GM18870 (cell line): Measurements from ENCODE around the gene KCND1.
A peak's percentile ranks its signal among the peaks of the same experiment; 100 is the strongest.

Experiments used
- ATAC-seq: cut with Tn5 transposase; IDR thresholded peaks from one replicate; pipeline ENCODE4 v1.9.1; 2021; ENCODE audit warnings: moderate library complexity; ENCODE audit not compliant: unreplicated experiment

Gene KCND1

DNA sequence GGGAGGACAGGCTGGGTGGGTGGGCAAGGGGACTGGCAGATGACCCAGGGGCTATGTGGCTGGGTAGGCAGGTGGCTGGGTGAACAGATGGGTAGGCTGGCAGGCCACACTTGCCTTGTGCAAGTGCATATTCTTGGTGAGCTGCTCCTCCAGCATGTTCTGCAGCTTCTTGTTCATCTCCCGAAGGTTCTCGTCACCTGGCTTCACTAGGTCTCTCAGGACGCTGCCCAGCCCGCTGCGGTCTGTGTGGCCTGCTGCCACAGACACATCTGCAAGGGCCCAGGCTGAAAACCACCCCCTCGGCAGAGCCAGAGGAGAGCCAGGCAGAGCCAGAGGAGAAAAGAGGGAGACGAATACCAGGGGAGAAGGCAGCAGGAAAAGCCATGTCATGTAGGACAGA is 3.4 kb upstream of the KCND1 start:
- ATAC-seq, result no peak

DNA sequence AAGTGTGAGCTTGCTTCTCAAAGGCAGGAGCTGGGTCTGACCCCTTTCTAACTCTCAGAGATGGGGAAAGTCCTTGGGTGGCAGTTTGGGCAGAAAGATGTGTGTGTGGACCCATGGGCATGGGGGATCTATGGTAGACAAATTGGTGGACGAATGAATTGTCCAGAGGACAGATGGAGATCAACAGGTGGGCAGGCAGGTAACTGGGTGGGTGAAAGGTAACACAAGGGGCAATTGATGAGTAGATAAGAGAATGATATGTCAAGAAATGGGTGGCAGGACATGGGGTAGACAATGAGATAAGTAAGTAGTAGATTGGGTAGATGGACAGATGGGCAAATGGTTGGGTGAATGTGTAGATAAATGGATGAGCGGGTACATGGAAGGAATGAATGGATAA is 2.9 kb upstream of the KCND1 start:
- no peak for ATAC-seq

DNA sequence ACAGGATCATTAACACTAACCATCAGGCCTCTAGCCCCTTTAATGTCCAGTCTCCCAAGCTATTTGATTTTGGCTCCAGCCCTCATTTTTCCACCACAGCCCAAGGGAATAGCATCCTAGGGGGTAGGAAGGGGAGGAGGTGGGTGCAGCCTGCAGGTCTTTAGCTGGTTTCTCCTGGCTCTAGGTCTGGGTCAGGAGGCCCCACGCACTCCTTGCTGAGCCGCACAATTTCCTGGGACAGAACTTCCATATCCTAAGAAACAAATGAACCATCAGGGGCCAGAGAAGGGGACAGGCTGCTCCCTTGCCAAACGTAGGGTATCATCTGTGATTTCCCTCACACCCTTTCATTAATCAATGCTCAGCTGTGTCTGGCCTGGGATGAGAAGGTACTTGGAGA is 2.4 kb upstream of the KCND1 start:
- ATAC-seq, result no peak

DNA sequence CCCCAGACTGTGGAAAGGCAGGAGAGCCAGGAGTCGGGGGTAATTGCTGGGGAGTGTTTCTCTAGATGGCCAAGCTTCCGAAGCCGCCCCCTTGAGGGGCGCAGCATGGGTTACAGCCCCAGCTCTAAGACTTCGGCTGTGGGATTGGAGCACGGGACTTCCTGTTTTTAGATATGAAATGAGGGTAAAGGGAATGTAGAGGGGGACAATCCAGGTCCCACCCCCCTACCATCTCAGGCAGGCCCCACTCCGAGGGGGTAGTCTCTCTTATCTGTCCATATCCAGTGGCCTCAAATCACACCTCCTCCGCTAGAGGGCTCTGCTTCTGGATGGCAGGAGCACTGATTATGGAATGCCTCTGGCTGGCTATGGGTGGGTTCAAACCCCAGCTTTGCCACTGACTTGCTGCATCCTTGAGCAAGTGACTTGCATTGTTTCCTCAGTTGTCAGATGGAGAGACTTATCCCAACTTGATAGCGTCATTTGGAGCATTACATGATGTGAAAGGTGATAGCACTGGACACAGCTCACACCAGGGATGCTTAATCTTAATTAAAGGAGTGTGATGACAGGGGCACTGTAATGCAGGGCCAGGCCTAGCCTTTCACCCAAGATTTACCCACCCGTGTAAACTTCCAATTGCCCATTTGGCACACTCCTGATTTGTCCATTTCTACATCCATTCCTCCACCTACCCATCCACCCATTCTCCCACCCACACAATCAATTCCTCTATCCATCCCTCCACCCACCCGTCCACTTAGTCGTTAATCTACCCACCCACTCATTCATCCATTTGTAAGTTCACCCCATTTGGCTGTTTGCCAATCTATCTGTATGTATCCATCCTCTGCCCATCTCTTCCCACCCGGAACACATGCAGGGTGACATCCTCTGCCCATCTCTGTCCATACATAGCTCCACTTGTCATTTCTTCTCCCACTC is 848 bp upstream of the KCND1 start:
- ATAC-seq, result no peak

DNA sequence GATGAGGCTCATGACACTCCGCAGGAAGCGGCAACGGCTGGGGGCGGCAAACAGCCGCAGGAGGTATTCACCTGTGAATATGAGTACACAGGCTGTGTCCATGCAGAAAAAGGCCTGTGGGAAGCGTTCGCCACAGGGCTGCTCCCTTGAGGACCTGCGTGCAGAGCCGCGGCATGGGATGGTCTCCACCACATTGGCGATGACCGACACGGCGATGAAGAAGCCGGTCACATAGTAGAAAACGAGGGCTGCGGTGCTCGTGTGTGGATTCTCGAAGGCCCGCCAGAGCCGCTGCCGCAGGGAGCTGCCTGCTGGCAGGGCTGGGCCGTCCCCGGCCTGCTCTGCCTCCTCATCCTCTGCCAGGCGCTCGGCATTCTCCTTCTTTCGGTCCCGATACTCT is 2.2 kb downstream of the KCND1 start:
- no peak for ATAC-seq

DNA sequence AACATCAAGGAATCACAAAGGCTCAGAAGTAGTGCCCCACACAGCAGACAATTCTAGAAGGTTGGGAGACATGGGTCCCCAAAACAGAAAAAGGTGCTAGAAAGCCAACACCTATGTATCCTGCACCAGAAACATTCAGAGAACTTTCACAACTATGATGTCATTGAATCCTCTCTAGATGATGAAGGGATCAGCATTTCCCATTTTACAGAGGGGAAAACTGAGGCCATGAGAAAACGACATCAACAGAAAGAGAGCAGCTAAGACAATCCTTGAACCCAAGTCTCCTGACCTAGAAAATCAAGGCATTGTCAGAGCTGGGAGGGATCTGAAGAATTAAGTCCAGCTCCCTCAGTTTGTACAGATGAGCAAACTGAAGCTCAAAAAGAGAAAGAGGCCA is 3.3 kb downstream of the KCND1 start:
- no peak for ATAC-seq

DNA sequence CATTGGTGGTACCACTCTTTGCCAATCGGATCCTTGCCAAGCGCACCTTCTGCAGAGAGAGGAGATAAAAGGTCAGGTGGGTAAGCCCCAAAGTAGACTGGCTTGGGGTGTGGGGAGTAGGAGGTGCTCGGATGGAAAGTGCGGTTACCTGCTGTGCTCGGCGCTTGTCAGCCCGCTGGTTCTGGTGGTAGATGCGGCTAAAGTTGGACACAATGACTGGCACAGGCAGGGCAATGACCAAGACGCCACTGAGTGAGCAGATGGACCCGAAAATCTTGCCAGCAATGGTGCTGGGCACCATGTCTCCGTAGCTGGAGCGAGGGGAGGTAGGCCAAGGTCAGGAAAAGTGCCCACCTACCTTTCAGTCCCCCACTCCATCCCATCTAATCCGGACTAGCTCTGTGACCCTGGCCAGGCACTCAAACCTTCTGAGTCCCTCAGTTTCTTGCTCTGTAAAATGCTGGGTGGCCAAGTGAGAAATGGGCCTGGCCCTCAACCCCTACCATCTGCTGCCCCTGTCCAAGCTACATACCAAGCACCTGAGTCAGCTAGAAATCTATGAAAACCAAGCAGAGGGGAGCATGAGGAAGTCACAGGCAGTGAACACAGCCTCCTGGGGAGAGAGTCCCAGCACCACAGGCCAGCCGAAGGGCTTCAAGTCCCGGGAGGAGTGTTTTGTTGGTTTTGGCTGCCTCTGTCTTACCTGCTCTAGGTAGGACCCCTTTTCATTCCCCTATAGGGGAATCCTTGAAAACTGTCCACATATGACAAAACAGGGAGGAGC is 4.7 kb downstream of the KCND1 start:
- ATAC-seq, result no peak

DNA sequence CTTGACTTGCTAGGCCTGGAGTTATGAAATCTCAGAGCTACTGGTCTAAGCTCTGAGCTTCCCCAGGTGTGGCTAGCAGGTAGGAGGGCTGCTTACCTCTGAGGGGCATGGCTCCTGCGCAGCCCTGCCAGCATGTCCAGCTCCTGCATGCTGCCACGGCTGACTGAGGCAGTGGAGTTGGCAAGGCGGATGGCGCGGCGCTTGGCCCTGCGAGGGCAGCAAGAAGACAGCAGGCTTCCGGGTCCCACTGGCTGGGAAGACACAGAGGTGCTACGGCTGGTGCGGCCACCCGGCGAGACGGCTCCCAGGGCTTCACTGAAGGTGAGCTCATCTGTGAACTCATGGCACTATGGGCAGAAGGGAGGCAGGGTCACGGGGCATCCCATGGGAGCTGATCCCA is 5.7 kb downstream of the KCND1 start:
- no peak for ATAC-seq

DNA sequence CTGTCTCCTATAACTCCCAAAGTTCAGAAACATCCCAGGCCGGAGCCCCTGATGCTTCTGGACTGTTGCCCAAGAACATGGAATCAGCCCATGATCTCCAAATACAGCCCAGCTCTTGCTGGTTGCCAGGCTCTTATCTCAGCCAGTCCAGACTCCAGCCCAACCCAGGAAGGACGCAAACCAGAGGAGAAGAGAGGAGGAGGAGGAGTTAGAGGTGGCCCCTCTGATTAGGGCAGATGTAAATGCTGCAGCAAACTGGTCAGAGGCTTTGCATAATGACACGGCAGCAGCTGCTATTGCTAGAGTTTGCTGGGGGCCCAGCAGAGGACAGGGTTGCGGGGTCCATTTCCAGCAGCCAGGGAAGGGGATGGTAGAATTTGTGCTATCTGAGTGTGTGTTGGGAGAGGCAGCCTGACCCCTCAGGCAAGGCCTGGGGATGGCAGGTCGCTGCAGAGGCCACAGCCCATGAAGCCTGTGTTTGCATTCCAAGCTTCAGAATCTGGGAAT is 10.0 kb downstream of the KCND1 start:
- no peak for ATAC-seq

DNA sequence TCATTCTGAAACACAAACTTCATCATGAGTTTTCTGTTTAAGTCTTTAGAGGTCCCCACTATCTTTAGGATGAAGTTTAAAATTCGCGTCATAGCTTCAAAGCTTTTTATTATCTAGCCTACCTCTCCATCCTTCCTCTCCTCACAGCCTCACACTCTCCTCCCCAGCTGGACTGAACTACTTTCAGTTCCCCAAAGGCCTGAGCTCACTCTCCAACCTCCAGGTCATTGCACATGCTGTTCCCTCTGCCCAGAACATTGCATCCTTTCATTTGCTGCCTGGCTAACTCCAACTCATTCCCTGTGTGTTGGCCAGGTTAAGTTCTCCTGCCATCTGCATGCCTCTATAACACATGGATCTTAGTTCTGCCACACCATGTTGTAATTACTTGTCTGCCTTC is 11.4 kb downstream of the KCND1 start:
- ATAC-seq, result no peak

DNA sequence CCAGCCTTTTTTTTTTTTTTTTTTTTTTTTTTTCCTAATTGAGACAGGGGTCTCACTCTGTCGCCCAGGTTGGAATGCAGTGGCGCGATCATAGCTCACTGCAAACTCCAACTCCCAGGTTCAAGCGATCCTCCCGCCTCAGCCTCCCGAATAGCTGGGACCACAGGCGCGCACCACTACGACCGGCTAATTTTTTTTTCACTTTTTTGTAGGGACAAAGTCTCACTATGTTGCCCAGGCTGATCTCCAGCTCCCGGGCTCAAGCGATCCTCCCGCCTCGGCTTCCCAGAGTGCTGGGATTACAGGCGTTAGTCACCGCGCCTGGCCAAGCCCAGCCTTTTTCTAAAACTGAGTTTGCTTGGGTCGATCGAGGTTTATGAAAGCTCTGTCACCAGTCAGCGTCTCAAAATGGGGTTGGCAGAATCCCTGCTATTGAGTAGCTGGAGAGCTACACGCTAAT is 13.0 kb downstream of the KCND1 start:
- ATAC-seq, result no peak

DNA sequence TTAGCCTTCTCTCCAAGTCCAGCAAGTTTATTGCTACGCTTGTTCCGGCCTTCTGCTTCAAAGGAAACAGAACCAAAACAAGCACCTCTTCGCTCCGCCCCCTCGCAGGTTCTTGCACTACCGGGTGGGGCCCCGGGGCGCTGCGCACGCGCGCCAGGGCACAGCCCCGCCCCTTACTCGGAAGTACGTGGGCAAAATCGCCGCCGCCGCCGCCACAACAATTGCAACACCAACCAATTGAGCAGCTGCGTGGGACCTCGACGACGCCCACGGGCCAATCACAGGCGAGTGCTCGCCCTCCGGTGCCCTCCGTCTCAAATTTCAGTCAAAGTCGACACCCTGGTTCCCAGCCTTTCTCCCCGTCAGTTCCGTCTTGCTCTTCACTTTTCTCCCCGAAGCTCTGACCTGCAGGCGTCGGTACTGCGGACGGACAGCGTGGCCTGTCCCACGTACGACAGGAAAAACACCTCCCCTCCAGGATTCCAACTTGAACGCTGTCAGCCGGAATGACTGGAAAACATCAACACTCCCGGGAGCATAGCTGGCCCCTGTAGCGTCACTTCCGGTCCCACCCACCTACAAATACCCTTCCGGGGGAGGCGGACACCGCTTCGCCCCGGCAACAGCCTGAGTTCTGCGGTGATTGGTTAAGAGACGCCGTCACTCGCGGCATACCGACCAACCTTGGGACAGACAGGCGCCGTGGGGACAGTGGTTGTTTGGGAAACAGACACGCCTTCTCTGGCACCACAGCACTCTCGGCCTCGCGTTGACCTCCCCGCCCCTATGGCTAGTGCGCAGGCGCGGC is 13.6 kb downstream of the KCND1 start:
- ATAC-seq, result peak; percentile 88

DNA sequence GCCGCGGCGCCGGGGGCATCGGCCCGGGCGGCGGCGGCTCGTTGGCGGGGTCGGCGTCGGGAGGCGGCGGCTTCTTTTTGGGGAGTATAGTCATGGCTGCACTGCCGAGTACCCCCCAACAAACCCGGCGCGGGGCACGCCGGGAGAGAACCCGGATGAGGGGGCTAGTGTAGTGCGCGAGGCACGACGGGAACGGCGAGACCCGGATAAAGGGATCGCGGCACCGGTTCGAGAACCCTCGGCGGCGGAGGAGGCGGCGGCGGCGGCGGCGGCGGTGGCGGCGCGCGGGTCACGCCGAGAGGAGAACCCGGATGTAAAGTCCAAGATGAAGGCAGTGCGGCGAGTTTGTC is 14.2 kb downstream of the KCND1 start, which contains the start of gene OTUD5:
OTUD5 (minus strand) TSS at position 131 of the 350 bp plus-strand sequence; CDS start at position 94, 37 bp downstream.
- ATAC-seq, result no peak

DNA sequence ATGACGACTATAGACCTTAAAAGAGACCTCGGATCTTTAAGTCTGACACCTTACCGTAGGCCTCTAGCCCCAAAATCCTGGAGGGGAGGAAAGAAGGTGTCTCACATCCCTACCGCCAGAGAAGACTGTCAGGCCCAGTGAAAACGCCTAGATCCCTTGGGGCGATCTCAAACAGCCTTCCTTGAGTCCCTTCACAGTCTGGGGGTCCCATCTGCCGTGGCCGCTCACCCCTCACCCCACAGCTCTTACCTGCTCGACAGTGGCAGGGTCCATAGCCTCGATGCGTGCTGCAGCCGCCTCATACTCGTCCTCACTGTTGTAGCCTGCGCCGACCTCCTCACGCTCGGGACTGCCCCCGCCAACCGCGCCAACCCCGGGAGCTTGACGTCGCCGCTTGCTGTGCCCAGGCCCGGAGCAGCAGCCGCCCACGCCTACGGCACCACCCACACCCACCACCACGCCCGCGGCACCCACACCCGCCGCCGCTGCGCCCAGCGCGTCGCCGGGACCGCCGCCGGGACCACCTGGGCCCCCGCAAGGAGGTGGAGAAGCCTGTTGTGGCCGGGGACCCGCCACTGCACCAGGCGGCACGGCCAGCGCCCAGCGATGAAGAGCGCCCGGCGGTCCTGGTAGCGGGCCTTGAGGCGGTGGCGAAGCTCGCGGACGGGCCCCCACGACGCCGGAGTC is 14.8 kb downstream of the KCND1 start:
- ATAC-seq, result no peak

DNA sequence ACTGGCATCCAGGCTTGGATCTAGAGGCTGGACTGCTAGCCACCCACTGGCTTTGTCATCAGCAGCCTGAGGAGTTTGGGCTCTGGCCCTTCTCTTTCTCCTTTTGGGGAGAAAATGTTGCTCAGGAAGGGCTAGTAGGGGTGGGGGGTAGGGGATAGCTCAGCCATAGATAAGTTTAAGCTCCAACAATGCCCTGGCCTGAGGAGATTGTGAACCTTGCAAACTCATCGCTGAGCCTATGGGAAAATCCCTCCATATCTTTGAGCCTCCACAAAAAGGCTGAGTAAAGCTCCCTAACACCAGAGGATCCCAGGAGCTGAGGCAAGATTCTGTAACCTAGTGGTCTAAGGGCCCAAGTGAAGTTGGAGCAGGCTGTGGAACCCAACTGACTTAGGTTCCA is 23.1 kb downstream of the KCND1 start:
- no peak for ATAC-seq

DNA sequence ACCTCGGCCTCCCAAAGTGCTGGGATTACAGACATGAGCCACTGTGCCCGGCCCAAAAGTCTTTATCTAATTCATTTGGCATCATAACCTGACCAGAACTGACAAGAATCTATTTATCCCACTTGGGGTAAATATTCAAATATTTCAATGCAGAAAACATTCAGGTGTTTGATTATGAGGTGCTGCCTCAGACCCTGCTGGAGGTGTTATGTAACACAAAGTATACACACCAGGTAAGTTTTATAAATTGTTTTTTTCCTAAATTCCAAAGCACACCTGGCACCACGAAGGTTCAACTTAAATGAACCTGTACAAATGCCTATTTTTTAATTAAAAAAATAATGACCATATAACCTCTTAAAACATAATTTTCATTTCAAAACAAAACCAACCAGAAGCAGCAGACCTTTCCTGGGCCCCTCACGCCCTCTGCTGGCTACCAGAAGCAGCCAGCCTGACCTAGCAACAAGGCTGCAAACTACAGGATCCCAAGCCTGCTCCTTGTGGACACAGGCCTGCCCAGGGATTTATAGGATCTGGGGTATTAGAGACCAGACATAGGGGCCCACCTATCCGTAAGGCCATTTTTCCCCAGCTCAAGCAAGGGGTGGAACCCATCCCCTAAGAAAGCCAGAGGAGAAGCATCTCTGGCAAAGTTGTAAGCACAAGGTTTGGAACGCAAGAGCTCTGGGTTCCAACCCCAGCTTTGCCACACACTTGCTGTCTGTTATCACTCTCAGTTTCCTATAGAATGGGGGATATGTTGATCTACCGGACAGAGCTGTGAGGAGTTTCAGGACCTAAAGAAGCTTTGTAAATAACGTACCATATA is 25.9 kb downstream of the KCND1 start:
- no peak for ATAC-seq

DNA sequence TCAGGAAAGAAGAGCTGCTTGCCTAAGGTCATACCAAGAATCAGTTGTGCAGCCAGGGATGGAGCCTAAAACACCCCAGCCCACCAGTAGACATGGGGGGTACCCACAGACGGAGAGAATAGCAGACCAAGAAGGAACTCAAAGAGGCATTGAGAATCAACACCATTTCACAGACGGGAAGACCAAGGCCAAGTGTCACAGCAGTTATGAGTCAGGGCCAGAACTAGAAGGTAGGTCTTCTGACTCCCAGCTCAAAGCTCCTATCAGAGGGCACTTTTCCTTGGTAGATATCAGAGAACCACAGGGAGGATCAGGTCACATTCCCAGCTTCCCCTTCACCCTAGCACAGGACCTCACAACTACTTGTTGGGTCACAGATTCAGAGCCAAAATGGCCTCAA is 28.7 kb downstream of the KCND1 start:
- ATAC-seq, result no peak

DNA sequence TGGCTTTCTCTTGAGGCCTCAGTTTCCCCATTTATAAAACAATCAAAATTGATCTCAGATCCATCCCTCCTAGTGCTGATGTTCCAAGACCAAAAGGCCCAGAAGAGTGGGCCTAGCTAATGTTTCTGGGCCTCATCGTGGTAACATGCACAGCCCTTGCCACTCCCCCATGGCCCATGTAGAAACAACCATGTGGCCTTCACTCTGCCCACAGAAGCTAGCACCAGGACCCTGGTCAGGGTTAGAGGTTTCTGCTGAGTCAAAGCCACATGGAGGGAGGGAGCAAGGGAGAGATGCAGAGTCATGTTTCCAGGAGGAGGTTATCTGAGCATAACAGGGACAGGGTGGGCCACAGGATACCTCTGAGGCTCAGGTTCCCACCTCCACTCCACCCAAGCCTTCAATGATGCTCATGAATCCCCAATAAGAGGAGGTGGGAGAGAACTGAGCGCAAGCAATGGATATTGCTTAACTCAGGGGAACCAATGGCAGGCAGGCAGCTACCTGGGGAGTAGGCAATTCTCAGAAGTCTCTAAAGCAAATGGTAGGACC is 31.2 kb downstream of the KCND1 start:
- ATAC-seq, result no peak

DNA sequence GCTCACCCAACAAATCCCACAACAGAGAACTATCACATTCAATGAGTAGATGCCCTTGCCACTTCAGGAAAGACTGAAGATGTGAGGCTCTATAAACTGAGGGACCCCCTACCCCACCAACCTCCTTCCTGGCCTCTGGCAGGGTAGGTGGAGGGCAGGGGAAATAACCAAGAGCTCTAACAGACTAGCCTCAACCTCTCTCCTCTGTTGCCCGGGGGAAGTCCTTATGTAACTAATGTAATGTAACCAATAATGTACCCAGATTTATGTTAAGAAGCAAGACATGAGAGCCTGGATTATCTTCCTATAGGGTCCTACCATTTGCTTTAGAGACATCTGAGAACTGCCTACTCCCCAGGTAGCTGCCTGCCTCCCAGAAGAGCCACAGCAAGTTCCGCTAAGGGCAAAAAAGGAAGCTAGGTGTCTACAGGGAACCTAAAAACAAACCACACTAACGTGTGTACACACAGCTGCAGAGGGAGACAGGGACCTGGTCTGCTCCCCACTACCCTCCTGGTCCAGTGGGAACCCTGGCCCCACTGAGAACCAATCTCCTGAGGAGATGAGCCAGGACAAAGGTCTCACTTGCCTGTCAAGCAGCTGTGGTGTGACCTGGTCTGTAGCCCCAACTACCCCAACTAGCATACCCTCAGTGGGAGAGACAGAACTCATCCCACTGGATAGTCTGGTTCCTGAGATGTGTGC is 32.0 kb downstream of the KCND1 start:
- no peak for ATAC-seq
